Testis (tissue), 3 donors: ENCODE data around the gene NDRG3. TPM values are rescaled to one million over a fixed set of nuclear protein-coding genes. Genes with fewer than 3 reads are reported as not detected.
A peak's percentile ranks its signal among the peaks of the same experiment; 100 is the strongest.
"Not testable (repeated sequence)": the region's sequence is repeated elsewhere in the genome, so short reads cannot be mapped to it uniquely, and the experiment has no call there.

Source experiments
- DNase-seq: peaks from one replicate; pipeline ENCODE4 v3.0.0-alpha.2; 2019
- H3K27ac ChIP-seq, 2 donors: fragments of 200-600 bp; sonication (generic); one replicate each; pipeline ENCODE4 v1.5.1; 2019
- H3K27me3 ChIP-seq: fragments of 200-600 bp; sonication (generic); one replicate; pipeline ENCODE4 v1.5.1; 2019
- H3K36me3 ChIP-seq: fragments of 200-600 bp; sonication (generic); one replicate; pipeline ENCODE4 v1.5.1; 2017; ENCODE audit warnings: low read depth; ENCODE audit errors: missing control alignments
- H3K4me1 ChIP-seq: fragments of 200-600 bp; sonication (generic); one replicate; pipeline ENCODE4 v1.5.1; 2019
- H3K4me3 ChIP-seq, 2 donors: fragments of 200-600 bp; sonication (generic); one replicate each; pipeline ENCODE4 v1.5.1; 2017 to 2019
- H3K9me3 ChIP-seq: fragments of 200-600 bp; sonication (generic); one replicate; pipeline ENCODE4 v1.5.1; 2017
- CTCF ChIP-seq, 3 experiments: fragments of 450-650 bp in 2 of 3; fragments of 200-600 bp in 1 of 3; sonication (generic) in 1 of 3; IDR thresholded peaks; one replicate each; pipeline ENCODE4 v1.5.1; 2016 to 2019; ENCODE audit warnings: antibody characterized with exemption in 3 of 3, mild to moderate bottlenecking in 2 of 3, moderate library complexity in 1 of 3
- POLR2A ChIP-seq: fragments of 450-650 bp; IDR thresholded peaks from one replicate; pipeline ENCODE4 v1.6.1; 2017; ENCODE audit warnings: antibody characterized with exemption, mild to moderate bottlenecking, moderate library complexity
- WGBS, 2 donors: methylation state at CpG; one replicate each; pipeline ENCODE4 v1.1.5; 2018; 5-methylcytosine and 5-hydroxymethylcytosine counted together
- intact Hi-C: fragments of 100-400 bp; cut with DNase I; formaldehyde crosslinking; loops from one replicate; pipeline ENCODE4 v1.15.1; 2023; ENCODE audit warnings: low total_unique reads
- polyA plus RNA-seq: library from polyadenylated mRNA; stranded (reverse); fragments of 350-450 nt; fragmentation: Illumina TruSeq; extraction: RNeasy Lipid Tissue Mini Kit (QIAGEN cat#74804); gene quantifications from one replicate; pipeline ENCODE4 v1.2.3, GENCODE V29; 2014; ENCODE audit warnings: low read depth, low replicate concordance; ENCODE audit not compliant: insufficient read depth
- total RNA-seq, 2 donors: library from RNA; depleted of rRNA; stranded (reverse); fragments of >200 nt; gene quantifications; one replicate each; pipeline ENCODE4 v1.2.3, GENCODE V29; 2016

The NDRG3 gene
- total and polyA plus RNA-seq, 3 donors from 2014 or later = 65.3 to 202 (median 70.7) TPM

- no peaks in the 10 kb centered on the region for H3K27me3 ChIP-seq
- intact Hi-C loops = no loop called here
- peak; percentile 67 for DNase-seq
- WGBS, 2 donors = 71 to 86% methylated on average over 13 to 18 of the region's 27 CpGs
- TF ChIP-seq CTCF (IDR thresholded peaks at IDR 0.05) (no peak), POLR2A (no peak)
- no peaks in the 10 kb centered on the region for H3K9me3 ChIP-seq
- no peak overlapping the region for H3K27ac ChIP-seq
- no peaks in the 10 kb centered on the region for H3K4me1 ChIP-seq
- H3K36me3 ChIP-seq = no peaks in the 10 kb centered on the region
- H3K4me3 ChIP-seq = peak overlapping the region; percentile 31 to 44
These were observed 69.0 kb downstream of the NDRG3 start for GRCh38 chr20:36676701-36677421.

GRCh38 chr20:36675545-36675944, 70.3 kb downstream of the NDRG3 start:
- H3K27me3 ChIP-seq, DNase-seq, H3K9me3 ChIP-seq, H3K27ac ChIP-seq, H3K4me1 ChIP-seq, intact Hi-C loops, H3K36me3 ChIP-seq, H3K4me3 ChIP-seq: not testable (repeated sequence)
- 73 to 86% methylated on average over 4 to 8 of the region's 8 CpGs for WGBS, 2 donors

- WGBS, 2 donors = 86 to 91% methylated on average over 4 of the region's 4 CpGs
- TF ChIP-seq POLR2A = no peak
- no peak for TF ChIP-seq CTCF (IDR thresholded peaks at IDR 0.05)
- Histone ChIP-seq H3K27me3 (no peaks in the 10 kb centered on the region), H3K4me3 (no peak overlapping the region), H3K36me3 (no peaks in the 10 kb centered on the region), H3K27ac (no peak overlapping the region), H3K4me1 (no peaks in the 10 kb centered on the region), H3K9me3 (no peaks in the 10 kb centered on the region)
- no peak for DNase-seq
- intact Hi-C loops = no loop called here
These were observed 72.9 kb downstream of the NDRG3 start for GRCh38 chr20:36672991-36673390.

GRCh38 chr20:36670665-36671357, 75.1 kb downstream of the NDRG3 start:
- H3K27me3 ChIP-seq = no peaks in the 10 kb centered on the region
- 91 to 96% methylated on average over 3 of the region's 3 CpGs for WGBS, 2 donors
- no peaks in the 10 kb centered on the region for H3K4me1 ChIP-seq
- H3K4me3 ChIP-seq = no peak overlapping the region
- no peaks in the 10 kb centered on the region for H3K36me3 ChIP-seq
- TF ChIP-seq CTCF (IDR thresholded peaks at IDR 0.05) (no peak), POLR2A (no peak)
- H3K27ac ChIP-seq = no peak overlapping the region
- intact Hi-C loops = no loop called here
- no peaks in the 10 kb centered on the region for H3K9me3 ChIP-seq
- no peak for DNase-seq

GRCh38 chr20:36666181-36666740, 79.6 kb downstream of the NDRG3 start:
- Histone ChIP-seq H3K36me3 (no peaks in the 10 kb centered on the region), H3K4me1 (no peaks in the 10 kb centered on the region)

More at GRCh38 chr20:36666181-36666740, 79.6 kb downstream of the NDRG3 start:
- no peak overlapping the region for H3K4me3 ChIP-seq
- H3K9me3 ChIP-seq = no peaks in the 10 kb centered on the region
- no peaks in the 10 kb centered on the region for H3K27me3 ChIP-seq
- 69 to 75% methylated on average over 4 of the region's 4 CpGs for WGBS, 2 donors
- intact Hi-C loops = no loop called here
- H3K27ac ChIP-seq = no peak overlapping the region
- no peak for DNase-seq
- TF ChIP-seq CTCF (IDR thresholded peaks at IDR 0.05) (no peak), POLR2A (no peak)
